ENCODE measurements around the gene ZCCHC7. TPM values are rescaled to one million over a fixed set of nuclear protein-coding genes. Genes with fewer than 3 reads are reported as not detected.

ZCCHC7 gene
- total RNA-seq, 3 donors from 2014 or later (not counting 1 experiment from before 2014, with no cell fraction given), result 42.4 to 43.2 (median 42.8) TPM

DNA sequence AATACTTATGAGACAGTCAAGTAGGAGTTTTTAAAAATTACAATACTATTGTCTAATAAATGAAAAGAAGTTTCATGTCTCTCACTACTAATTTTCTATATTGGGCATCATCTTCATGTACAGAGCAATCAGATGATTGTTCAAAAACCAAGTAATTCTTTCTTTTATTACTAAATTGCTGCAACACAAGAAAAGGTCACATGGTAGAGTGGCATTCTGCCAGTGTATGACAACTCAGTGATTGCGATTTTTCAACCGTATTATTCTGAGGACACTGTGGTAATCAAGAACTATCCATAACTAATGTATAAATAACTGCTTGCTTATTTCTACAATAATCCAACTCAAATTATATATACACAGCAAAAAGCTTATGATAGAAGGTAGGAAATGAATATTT is 205.4 kb downstream of the ZCCHC7 start:
- H3K36me3 Mint-ChIP-seq, result no peaks in the 10 kb centered on the region
- H3K27me3 Mint-ChIP-seq (ENCODE audit: low read depth in 2 of 2), result no peaks in the 10 kb centered on the region
- WGBS (ENCODE audit: insufficient coverage), result 94% methylated on average over 2 of the region's 2 CpGs
- DNase-seq (no peak), ATAC-seq (no peak)
- H3K27ac Mint-ChIP-seq, result no peak overlapping the region
- intact Hi-C loops (cut with micrococcal nuclease), result loop anchor here (5.0 kb wide), 1 partner anchor 328 kb away; no protein-coding TSS in a partner anchor
- H3K4me3 Mint-ChIP-seq, result no peak overlapping the region
- Histone ChIP-seq H3K27me3 (ENCODE audit: control insufficient read depth, insufficient read depth, low read length) (no peaks in the 10 kb centered on the region), H3K27ac (ENCODE audit: low read length) (no peak overlapping the region), H3K36me3 (ENCODE audit: control insufficient read depth, insufficient read depth, low read length) (no peaks in the 10 kb centered on the region), H3K9me3 (ENCODE audit: control insufficient read depth, insufficient read depth, low read length) (no peaks in the 10 kb centered on the region), H3K4me1 (ENCODE audit: control insufficient read depth, insufficient read depth, low read length) (no peaks in the 10 kb centered on the region), H3K4me3 (ENCODE audit: low read length) (no peak overlapping the region)
- TF ChIP-seq, protein P1, sequence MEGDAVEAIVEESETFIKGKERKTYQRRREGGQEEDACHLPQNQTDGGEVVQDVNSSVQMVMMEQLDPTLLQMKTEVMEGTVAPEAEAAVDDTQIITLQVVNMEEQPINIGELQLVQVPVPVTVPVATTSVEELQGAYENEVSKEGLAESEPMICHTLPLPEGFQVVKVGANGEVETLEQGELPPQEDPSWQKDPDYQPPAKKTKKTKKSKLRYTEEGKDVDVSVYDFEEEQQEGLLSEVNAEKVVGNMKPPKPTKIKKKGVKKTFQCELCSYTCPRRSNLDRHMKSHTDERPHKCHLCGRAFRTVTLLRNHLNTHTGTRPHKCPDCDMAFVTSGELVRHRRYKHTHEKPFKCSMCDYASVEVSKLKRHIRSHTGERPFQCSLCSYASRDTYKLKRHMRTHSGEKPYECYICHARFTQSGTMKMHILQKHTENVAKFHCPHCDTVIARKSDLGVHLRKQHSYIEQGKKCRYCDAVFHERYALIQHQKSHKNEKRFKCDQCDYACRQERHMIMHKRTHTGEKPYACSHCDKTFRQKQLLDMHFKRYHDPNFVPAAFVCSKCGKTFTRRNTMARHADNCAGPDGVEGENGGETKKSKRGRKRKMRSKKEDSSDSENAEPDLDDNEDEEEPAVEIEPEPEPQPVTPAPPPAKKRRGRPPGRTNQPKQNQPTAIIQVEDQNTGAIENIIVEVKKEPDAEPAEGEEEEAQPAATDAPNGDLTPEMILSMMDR (IDR thresholded peaks at IDR 0.05), result no peak
- H3K9me3 Mint-ChIP-seq, result no peaks in the 10 kb centered on the region
- H3K4me1 Mint-ChIP-seq, result peaks cover 8 to 16% of the 10 kb centered on the region in 2 donors

DNA sequence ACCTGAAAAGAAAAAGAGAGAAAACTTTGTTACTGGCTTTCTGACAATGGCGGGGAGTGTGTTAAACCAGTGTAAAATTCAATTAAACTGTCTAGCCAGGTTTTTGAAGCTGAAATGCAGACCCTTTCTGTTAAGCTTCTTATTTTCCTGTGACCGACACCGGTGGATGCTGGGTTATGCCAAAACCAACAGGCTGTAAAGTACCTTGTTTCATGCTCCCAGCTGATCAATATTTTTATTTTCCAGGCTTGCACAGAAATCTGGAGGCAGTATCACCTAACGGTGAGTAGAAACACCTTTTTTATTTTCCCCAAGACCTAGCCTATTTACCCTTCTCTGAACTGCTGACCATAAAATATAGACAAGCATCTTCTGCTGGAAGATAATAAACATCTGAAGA is 207.2 kb downstream of the ZCCHC7 start:
- no peaks in the 10 kb centered on the region for H3K4me1 ChIP-seq (ENCODE audit: control insufficient read depth, insufficient read depth, low read length)
- no peaks in the 10 kb centered on the region for H3K9me3 ChIP-seq (ENCODE audit: control insufficient read depth, insufficient read depth, low read length)
- H3K27ac ChIP-seq (ENCODE audit: low read length), result no peak overlapping the region
- no peak overlapping the region for H3K4me3 ChIP-seq (ENCODE audit: low read length)
- ATAC-seq (no peak), DNase-seq (no peak)
- H3K36me3 ChIP-seq (ENCODE audit: control insufficient read depth, insufficient read depth, low read length), result no peaks in the 10 kb centered on the region
- Mint-ChIP-seq H3K27me3 (ENCODE audit: low read depth in 2 of 2) (no peaks in the 10 kb centered on the region), H3K36me3 (no peaks in the 10 kb centered on the region), H3K4me1 (peaks cover 8 to 10% of the 10 kb centered on the region in 2 donors), H3K9me3 (no peaks in the 10 kb centered on the region), H3K27ac (no peak overlapping the region), H3K4me3 (no peak overlapping the region)
- no peaks in the 10 kb centered on the region for H3K27me3 ChIP-seq (ENCODE audit: control insufficient read depth, insufficient read depth, low read length)
- TF ChIP-seq, protein P1 (IDR thresholded peaks at IDR 0.05), result no peak
- intact Hi-C loops (cut with micrococcal nuclease), result loop anchor here (5.0 kb wide), 1 partner anchor 330 kb away; no protein-coding TSS in a partner anchor
- 83% methylated on average over 4 of the region's 4 CpGs for WGBS (ENCODE audit: insufficient coverage)

DNA sequence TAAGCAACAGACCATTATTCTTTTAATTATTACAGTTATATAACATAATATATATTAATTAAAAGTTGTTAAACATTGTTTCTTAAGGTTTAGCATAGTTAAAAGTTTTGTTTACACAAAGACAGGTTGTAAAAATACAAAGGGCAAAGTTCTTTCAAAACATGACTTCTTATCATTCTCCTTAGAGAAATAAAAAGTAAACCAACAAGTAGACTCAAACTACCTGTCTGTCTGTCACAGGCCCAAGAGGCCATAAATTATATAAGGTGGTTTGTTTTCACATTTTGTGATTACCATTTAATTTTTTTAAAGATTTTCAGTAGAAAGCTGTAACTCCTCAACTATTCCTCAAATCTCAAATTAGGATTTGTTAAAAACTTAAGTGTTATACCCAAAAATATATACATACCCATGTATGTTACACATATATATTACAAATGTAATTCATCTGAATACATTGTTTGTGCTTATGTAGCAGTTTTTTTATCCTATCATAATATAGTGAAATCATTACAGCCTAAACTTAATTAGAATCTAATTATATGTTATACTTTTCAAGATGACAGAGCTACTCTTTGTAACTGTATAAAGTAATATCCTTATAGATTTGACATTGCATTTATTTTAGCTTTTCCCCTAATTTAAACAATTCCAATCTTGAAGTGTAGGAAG is 208.3 kb downstream of the ZCCHC7 start:
- H3K4me1 ChIP-seq (ENCODE audit: control insufficient read depth, insufficient read depth, low read length), result no peaks in the 10 kb centered on the region
- no peak overlapping the region for H3K4me3 Mint-ChIP-seq
- ATAC-seq (no peak), DNase-seq (no peak)
- no peaks in the 10 kb centered on the region for H3K36me3 ChIP-seq (ENCODE audit: control insufficient read depth, insufficient read depth, low read length)
- no peak overlapping the region for H3K27ac Mint-ChIP-seq
- peaks cover 8 to 10% of the 10 kb centered on the region in 2 donors for H3K4me1 Mint-ChIP-seq
- H3K9me3 ChIP-seq (ENCODE audit: control insufficient read depth, insufficient read depth, low read length), result no peaks in the 10 kb centered on the region
- no peak overlapping the region for H3K27ac ChIP-seq (ENCODE audit: low read length)
- H3K27me3 ChIP-seq (ENCODE audit: control insufficient read depth, insufficient read depth, low read length), result no peaks in the 10 kb centered on the region
- no peak overlapping the region for H3K4me3 ChIP-seq (ENCODE audit: low read length)
- intact Hi-C loops (cut with micrococcal nuclease), result loop anchor here (1.0 to 5.0 kb wide), 2 partner anchors 331 to 455 kb away; no protein-coding TSS in a partner anchor
- no peaks in the 10 kb centered on the region for H3K9me3 Mint-ChIP-seq
- no peaks in the 10 kb centered on the region for H3K36me3 Mint-ChIP-seq
- TF ChIP-seq, protein P1 (IDR thresholded peaks at IDR 0.05), result no peak
- H3K27me3 Mint-ChIP-seq (ENCODE audit: low read depth in 2 of 2), result no peaks in the 10 kb centered on the region
